Neuronal stem cell (in vitro differentiated cells): ENCODE results near the gene OBSCN.

ENCODE experiments used
- DNase-seq: peaks from one replicate; pipeline ENCODE4 v3.0.0-alpha.2; 2013; ENCODE audit warnings: low spot score
- H2AFZ ChIP-seq: one replicate; pipeline ENCODE4 v1.6.1; 2013; ENCODE audit warnings: mild to moderate bottlenecking, low read length, inconsistent platforms
- H2AK5ac ChIP-seq: 2 replicates; pipeline ENCODE4 v1.6.1; 2013; ENCODE audit warnings: low read depth, mild to moderate bottlenecking, inconsistent platforms, low read length, moderate library complexity, mixed read lengths
- H2BK120ac ChIP-seq: 2 replicates; pipeline ENCODE4 v1.6.1; 2013; ENCODE audit warnings: low read depth, mild to moderate bottlenecking, inconsistent platforms, low read length, moderate library complexity, mixed read lengths
- H2BK12ac ChIP-seq: one replicate; pipeline ENCODE4 v1.6.1; 2013; ENCODE audit warnings: low read length, inconsistent platforms
- H2BK15ac ChIP-seq: 2 replicates; pipeline ENCODE4 v1.6.1; 2013; ENCODE audit warnings: mild to moderate bottlenecking, low read length, inconsistent platforms, mixed read lengths
- H2BK5ac ChIP-seq: one replicate; pipeline ENCODE4 v1.6.1; 2013; ENCODE audit warnings: inconsistent platforms, mild to moderate bottlenecking, low read length, moderate library complexity
- H3K14ac ChIP-seq: one replicate; pipeline ENCODE4 v1.6.1; 2013; ENCODE audit warnings: low read length, inconsistent platforms
- H3K18ac ChIP-seq: 2 replicates; pipeline ENCODE4 v1.6.1; 2013; ENCODE audit warnings: low read length, inconsistent platforms
- H3K23ac ChIP-seq: 2 replicates; pipeline ENCODE4 v1.6.1; 2013; ENCODE audit warnings: low read depth, mild to moderate bottlenecking, mixed read lengths, low read length, inconsistent platforms; ENCODE audit not compliant: poor library complexity
- H3K27ac ChIP-seq: replicated peaks from 3 replicates; pipeline ENCODE4 v1.5.1; 2013; ENCODE audit warnings: low read length, inconsistent platforms
- H3K27me3 ChIP-seq, 3 experiments: 2 replicates each; pipeline ENCODE4 v1.6.1; 2013; ENCODE audit warnings: low read length in 3 of 3, mild to moderate bottlenecking in 2 of 3, inconsistent platforms in 1 of 3, low read depth in 1 of 3, mixed read lengths in 1 of 3, moderate library complexity in 1 of 3; ENCODE audit not compliant: control insufficient read depth in 3 of 3, insufficient read depth in 3 of 3
- H3K36me3 ChIP-seq, 2 donors: replicated peaks in 1 of 2; 2 replicates each; pipeline ENCODE4 v1.6.1; 2013; ENCODE audit warnings: low read length in 2 of 2; ENCODE audit not compliant: control insufficient read depth in 2 of 2, insufficient read depth in 2 of 2
- H3K4ac ChIP-seq: 2 replicates; pipeline ENCODE4 v1.6.1; 2013; ENCODE audit warnings: inconsistent platforms, mild to moderate bottlenecking, low read length, moderate library complexity
- H3K4me1 ChIP-seq, 2 donors: 1 replicate in 1 of 2; 2 replicates in 1 of 2; pipeline ENCODE4 v1.6.1; 2013; ENCODE audit warnings: low read length in 2 of 2, low read depth in 1 of 2; ENCODE audit not compliant: control insufficient read depth in 2 of 2, insufficient read depth in 1 of 2
- H3K4me2 ChIP-seq: one replicate; pipeline ENCODE4 v1.6.1; 2013; ENCODE audit warnings: mild to moderate bottlenecking, low read length, inconsistent platforms; ENCODE audit not compliant: insufficient read depth, poor library complexity, severe bottlenecking
- H3K4me3 ChIP-seq, 2 donors: 2 replicates each; pipeline ENCODE4 v1.5.1; 2013; ENCODE audit warnings: low read length in 2 of 2, mild to moderate bottlenecking in 2 of 2, inconsistent platforms in 1 of 2, moderate library complexity in 1 of 2
- H3K79me1 ChIP-seq: one replicate; pipeline ENCODE4 v1.6.1; 2013; ENCODE audit warnings: low read depth, mild to moderate bottlenecking, inconsistent platforms, low read length, moderate library complexity
- H3K9ac ChIP-seq: one replicate; pipeline ENCODE4 v1.6.1; 2013; ENCODE audit warnings: mild to moderate bottlenecking, low read depth, low read length, inconsistent platforms; ENCODE audit not compliant: poor library complexity
- H3K9me3 ChIP-seq, 2 donors: replicated peaks in 1 of 2; 2 replicates each; pipeline versions ENCODE3 to v1.6.1; 2013; ENCODE audit warnings: low read length in 2 of 2, mild to moderate bottlenecking in 2 of 2, inconsistent platforms in 1 of 2, low read depth in 1 of 2, mixed read lengths in 1 of 2, moderate library complexity in 1 of 2; ENCODE audit not compliant: control insufficient read depth in 2 of 2, insufficient read depth in 1 of 2
- H4K8ac ChIP-seq: one replicate; pipeline ENCODE4 v1.6.1; 2013; ENCODE audit warnings: low read depth, mild to moderate bottlenecking, inconsistent platforms, low read length, moderate library complexity
- H4K91ac ChIP-seq: one replicate; pipeline ENCODE4 v1.6.1; 2013; ENCODE audit warnings: low read length, low read depth, mild to moderate bottlenecking, inconsistent platforms; ENCODE audit not compliant: poor library complexity
- WGBS, 2 donors: extraction: QIAGEN DNeasy Blood & Tissue Kit; methylation state at CpG; one replicate each; pipeline ENCODE4 v1.1.7; 2013; ENCODE audit warnings: missing lambda C conversion rate in 2 of 2, mixed read lengths in 1 of 2; ENCODE audit not compliant: insufficient read length in 2 of 2, insufficient replicate concordance in 1 of 2; ENCODE audit errors: extremely low coverage in 2 of 2; 5-methylcytosine and 5-hydroxymethylcytosine counted together

Gene OBSCN

DNA sequence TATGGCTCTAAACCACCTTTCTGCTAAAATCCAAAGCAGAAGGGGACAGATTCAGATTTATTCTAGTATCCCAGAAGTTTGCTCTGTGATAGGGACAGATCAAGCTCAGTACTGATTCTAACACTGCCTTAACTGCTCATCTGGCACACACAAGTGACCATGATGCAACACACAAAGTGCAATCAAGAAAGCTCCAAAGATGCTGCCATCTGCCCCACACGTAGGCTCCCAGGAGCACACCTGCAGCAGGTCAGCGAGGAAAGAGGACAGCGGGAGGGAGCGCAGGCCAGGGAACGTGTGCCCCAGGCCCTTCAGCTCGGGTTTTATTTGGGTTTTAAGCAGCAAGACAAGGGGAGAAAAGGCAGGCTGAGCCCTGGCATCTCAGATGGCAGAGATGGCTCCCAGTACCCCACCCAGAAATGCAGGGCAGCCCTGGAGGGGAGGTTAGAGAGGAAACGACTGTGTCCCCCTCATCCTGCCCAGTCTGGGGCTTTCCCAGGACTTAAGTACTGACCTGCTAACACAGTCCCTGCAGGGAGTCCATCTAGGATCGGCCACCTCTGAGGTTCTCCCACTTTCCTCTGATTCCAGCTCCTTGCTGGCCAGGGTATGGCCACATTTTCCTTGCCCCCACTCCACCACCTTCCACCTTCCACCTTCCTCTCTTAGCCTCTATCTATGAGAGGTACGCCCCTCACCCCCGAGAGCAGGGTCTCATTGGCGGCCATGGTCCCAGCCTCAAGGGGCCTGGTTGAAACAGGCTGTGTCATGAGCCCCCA lies 197.5 kb downstream of the OBSCN start:
- Histone ChIP-seq H3K4me1 (peaks cover 18 to 30% of the 10 kb centered on the region in 2 donors), H3K79me1 (peaks cover 19% of the 10 kb centered on the region), H3K4ac (no peak overlapping the region), H4K8ac (no peak overlapping the region), H2BK120ac (no peak overlapping the region), H4K91ac (no peak overlapping the region), H3K18ac (peak overlapping the region; percentile 40), H3K4me3 (peak overlapping the region; percentile 94 to 100), H3K27me3 (no peaks in the 10 kb centered on the region), H3K14ac (peak overlapping the region; percentile 51), H3K27ac (no peak overlapping the region), H2BK5ac (peak overlapping the region; percentile 1), H2BK12ac (no peak overlapping the region), H3K9ac (peak overlapping the region; percentile 99), H3K36me3 (peaks cover 15 to 53% of the 10 kb centered on the region in 2 donors), H3K23ac (peak overlapping the region; percentile 0), H2AFZ (no peak overlapping the region), H3K4me2 (peak overlapping the region; percentile 93), H2AK5ac (no peak overlapping the region), H2BK15ac (no peak overlapping the region), H3K9me3 (no peaks in the 10 kb centered on the region)
- WGBS, 2 donors = no CpG with 5 or more reads among the region's 11 CpGs
- DNase-seq = no peak

DNA sequence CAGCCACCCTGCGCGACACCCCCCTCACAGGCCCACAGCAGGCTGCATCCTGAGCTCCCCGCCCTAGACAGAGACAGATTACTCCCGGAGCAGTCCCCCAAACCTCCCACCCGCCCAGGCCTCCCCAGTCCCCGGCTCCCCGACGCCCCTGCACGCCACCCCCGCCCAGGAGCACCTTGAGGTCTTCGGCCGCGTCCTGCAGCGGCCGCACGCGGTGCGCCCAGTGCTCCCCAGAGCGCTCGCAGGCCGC lies 198.1 kb downstream of the OBSCN start:
- Histone ChIP-seq H3K79me1 (peaks cover 16% of the 10 kb centered on the region), H3K27me3 (no peaks in the 10 kb centered on the region), H2AK5ac (no peak overlapping the region), H4K91ac (no peak overlapping the region), H3K27ac (no peak overlapping the region), H3K23ac (peak overlapping the region; percentile 89), H3K4me1 (peaks cover 18 to 30% of the 10 kb centered on the region in 2 donors), H2BK5ac (peak overlapping the region; percentile 1), H3K36me3 (peaks cover 15 to 53% of the 10 kb centered on the region in 2 donors), H2AFZ (peak overlapping the region; percentile 93), H4K8ac (no peak overlapping the region), H2BK12ac (peak overlapping the region; percentile 52), H3K4me2 (peak overlapping the region; percentile 93), H3K4ac (no peak overlapping the region), H3K18ac (peak overlapping the region; percentile 95), H2BK15ac (no peak overlapping the region), H3K4me3 (peak overlapping the region; percentile 94 to 100), H3K9me3 (no peaks in the 10 kb centered on the region), H3K9ac (peak overlapping the region; percentile 99), H3K14ac (peak overlapping the region; percentile 51), H2BK120ac (no peak overlapping the region)
- DNase-seq = no peak
- no CpG with 5 or more reads among the region's 21 CpGs for WGBS, 2 donors

- Histone ChIP-seq H3K4me2 (peak overlapping the region; percentile 96), H2BK5ac (peak overlapping the region; percentile 97), H3K4me3 (peak overlapping the region; percentile 79 to 100), H2BK15ac (no peak overlapping the region), H3K18ac (peak overlapping the region; percentile 95), H3K14ac (no peak overlapping the region), H3K4me1 (peaks cover 18 to 30% of the 10 kb centered on the region in 2 donors), H2AK5ac (peak overlapping the region; percentile 26), H3K79me1 (peaks cover 11% of the 10 kb centered on the region), H3K4ac (no peak overlapping the region), H2BK12ac (no peak overlapping the region), H3K27me3 (no peaks in the 10 kb centered on the region), H3K23ac (peak overlapping the region; percentile 89), H3K27ac (peak overlapping the region; percentile 79), H3K9ac (peak overlapping the region; percentile 64), H4K91ac (no peak overlapping the region), H2AFZ (peak overlapping the region; percentile 90), H2BK120ac (no peak overlapping the region), H3K9me3 (no peaks in the 10 kb centered on the region), H4K8ac (no peak overlapping the region), H3K36me3 (peaks cover 15 to 43% of the 10 kb centered on the region in 2 donors)
- no CpG with 5 or more reads among the region's 29 CpGs for WGBS, 2 donors
- DNase-seq = peak; percentile 64
These were observed 199.5 kb downstream of the OBSCN start for GRCh38 chr1:228407106-228408040.
